Mesenteric fat pad (tissue), 1 donor: Measurements from ENCODE around the gene TM4SF1. TPM values are rescaled to one million over a fixed set of nuclear protein-coding genes. Genes with fewer than 3 reads are reported as not detected.
"Not testable (repeated sequence)": the region's sequence is repeated elsewhere in the genome, so short reads cannot be mapped to it uniquely, and the experiment has no call there.

Source experiments
- DNase-seq: peaks from one replicate; pipeline ENCODE4 v3.0.0-alpha.2; 2020; ENCODE audit warnings: low spot score
- total RNA-seq: library from RNA; stranded (reverse); fragmentation: NEBNext Ultra II Directional; extraction: Animal tissue kit (Norgen Biotek cat#: 25700); gene quantifications from one replicate; pipeline ENCODE4 v1.2.1, GENCODE V29; 2021
- donor health status: DM: yes; HTN: yes; CAD: no.

TM4SF1 gene
- total RNA-seq, 1 donor from 2014 or later, result 87.8 TPM

DNA sequence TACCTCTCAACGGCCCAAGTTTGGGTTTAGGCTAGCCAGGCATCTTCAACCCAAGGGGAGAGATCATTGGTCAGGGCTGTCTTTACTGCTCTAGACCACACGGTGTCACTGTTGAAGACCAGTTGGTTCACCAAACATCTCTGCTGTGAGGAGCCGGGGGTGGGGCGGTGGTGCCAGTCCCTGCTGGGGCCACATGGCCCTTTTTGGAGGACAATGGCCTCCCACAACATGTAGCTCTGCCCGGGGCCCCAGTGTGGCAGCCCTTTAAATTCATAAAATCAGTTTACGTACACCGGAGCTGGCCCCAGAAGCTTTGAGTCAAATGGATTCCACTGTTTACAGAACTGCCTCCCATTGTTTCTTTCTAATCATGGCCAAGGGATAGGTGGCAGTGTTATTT is 24.9 kb downstream of the TM4SF1 start:
- no peak for DNase-seq

DNA sequence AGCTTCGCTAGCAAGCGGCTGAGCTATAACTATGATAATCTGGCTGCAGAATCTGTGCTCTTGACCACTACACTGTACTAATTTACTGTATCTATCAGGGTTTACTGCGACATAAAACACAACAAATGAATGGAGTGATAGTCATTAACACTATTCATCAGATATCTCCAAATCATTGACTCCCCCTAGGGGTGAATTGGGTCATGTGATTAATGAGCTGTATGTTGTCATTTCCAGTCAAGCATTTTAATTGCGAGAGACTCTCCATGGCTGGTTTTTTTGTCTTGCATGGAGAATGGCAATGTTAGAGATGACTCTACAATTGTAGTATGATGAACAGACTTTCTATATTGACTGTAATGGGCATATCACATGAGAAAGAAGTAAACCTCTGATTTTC is 33.5 kb downstream of the TM4SF1 start:
- no peak for DNase-seq

DNA sequence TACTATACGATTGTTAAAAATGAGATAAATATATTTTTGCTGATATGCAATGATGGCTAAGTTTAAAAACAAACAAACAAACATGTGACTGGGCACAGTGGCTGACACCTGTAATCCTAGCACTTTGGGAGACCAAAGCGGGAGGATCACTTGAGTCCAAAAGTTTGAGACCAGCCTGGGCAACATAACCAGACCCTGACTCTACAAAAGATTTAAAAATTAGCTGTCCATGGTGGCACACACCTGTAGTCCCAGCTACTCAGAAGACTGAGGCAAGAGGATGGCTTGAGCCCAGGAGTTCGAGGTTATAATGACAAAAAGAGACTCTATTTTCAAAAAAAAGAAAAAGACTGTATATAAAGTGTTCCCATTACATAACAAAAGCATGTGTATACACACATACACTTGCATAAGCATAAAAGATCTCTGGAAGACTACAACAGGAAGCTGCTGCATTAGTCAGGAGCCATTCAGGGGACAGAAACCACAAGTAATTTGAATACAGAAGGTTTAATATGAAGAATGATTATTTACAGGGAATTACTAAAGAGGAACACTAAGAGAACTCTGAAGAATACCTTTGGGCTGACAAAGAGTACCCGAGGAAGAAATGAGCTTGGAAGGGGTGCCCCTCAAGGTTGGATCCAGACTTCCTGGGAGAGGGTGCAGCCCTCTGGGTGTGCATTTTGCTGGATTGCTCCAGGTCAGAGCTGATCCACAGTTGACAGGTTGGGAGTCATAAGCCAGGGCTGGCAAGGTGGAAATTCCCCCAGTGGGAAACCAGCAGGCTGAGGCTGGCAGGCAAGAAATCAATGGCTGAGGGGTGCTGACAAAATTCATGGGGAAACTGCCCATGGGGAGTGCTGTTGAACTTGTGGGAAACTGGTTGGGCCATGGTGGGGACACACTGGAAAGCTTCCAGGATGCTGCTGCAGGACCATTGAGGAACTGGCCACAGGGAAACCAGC is 34.8 kb downstream of the TM4SF1 start:
- no peak for DNase-seq

DNA sequence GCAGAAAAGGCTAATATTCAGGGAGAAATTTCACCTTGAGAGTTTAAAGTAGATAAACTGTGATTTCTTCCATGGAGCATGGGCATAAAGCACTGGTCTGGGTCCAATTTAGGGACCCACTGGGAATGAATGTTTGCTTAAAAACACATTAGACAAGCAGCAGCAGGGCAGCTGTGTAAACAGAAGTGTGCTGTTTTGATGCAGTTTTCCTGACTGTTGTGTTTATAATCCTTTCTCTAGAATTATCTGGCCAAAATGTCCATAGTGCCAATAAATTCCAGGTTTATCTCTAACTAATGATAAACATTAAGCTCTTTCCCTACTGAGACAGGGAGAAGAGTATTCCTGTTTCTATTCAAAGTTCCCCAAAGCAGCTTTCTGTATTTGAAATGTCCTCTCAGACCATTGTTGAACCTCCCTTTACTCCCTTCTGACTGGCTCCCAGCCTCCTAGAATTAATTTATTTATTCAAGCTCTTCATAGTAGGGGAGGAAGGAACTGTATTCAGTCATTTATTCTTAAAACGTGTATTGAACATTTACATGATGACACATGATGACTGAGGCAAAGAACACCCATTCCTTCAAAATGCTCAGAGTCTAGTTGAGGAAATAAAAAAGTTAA is 37.0 kb downstream of the TM4SF1 start:
- DNase-seq, result no peak

DNA sequence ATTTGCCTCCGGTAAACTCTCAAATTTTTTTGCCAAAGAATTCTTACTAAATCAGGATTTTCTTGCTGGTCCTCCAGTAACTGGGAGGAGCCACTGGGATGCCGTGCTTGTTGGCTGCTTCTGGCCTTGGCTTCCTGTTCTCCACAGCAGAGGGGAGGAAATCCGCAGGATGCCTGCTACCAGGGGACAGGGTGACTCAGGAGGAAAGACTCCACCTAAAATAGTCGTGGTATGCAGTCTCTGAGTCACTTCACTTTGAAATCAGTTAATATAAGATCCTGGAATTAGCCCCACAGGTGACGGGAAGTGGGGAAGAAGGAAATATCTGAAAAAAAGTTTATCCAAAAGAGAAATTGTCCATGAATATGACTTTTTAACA is 37.5 kb downstream of the TM4SF1 start:
- no peak for DNase-seq

DNA sequence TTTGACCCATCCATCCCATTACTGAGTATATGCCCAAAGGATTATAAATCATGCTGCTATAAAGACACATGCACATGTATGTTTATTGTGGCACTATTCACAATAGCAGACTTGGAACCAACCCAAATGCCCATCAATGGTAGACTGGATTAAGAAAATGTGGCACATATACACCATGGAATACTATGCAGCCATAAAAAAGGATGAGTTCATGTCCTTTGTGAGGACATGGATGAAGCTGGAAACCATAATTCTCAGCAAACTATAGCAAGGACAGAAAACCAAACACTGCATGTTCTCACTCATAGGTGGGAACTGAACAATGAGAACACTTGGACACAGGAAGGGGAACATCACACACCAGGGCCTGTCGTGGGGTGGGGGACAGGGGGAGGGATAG is 40.0 kb downstream of the TM4SF1 start:
- DNase-seq, result not testable (repeated sequence)

DNA sequence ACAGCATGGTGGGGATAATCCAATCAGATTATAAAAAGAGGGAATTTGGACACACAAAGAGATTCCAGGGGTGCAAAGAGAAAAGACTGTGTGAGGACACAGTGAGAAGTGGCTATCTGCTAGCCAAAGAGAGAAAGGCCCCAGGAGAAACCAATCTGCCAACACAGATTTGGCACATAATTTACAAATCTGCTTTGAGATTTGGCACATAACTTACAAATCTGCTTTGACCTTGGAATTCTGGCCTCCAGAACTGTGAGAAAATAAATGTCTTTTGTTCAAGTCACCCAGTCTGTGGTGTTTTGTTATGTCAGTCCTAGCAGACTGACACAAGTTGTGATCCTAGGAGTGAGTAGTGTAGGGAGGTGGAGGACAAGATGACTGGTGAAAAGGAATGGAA is 40.5 kb downstream of the TM4SF1 start:
- no peak for DNase-seq

DNA sequence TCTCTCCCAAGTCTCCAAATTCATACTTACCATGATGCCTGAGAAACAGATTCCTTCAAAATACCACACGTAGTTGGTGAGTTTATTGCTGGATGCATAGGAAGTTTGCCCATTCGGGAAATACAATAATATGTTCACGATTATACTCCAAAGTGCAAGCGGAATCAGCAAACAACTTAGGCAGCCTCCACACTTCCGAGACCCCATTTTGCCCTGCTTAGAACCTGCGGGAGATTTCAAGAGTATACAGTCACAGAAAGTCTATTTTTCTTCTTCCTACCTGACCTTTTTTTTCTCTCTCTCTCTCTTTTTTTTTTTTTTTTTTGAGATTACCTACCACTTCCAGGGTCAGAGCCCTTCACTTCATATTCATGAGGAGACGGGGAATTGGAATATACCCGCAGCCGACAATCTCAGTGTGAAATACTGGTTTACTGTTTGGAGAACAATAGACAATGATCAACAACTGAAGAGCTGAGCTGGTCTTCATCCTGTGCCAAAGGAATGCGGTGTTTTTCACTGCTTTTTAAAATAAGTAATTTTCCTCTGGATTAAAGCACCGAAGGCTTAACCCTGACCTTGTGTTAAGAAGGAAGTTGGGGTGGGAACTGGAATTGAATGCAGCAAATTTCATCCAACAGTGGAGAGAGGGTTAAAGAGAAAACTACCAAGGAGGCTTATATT is 44.1 kb downstream of the TM4SF1 start, which contains the start of gene TM4SF18:
TSS of gene TM4SF18 (minus strand) at position 461 of the 684 bp plus-strand sequence. CDS start at position 207, 254 bp downstream.
- no peak for DNase-seq

DNA sequence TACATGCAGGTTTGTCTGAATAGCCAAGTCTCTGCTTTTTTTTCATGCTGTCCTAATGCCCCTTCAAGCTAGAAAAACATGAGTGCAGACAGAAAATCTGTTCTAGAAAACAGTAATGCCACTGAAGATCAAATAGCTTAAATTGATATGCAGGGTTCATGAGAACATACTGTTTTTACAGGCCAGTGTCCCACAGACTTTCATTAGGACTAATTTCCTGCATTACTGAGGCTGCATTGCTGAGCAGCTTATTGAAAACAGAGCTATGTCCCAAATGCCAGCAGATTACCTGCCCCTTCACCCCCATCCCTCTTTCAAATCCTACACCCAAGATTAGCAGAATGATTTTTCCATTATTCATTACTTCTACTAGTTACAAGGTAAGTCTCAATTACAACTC is 44.7 kb downstream of the TM4SF1 start:
- DNase-seq, result no peak

DNA sequence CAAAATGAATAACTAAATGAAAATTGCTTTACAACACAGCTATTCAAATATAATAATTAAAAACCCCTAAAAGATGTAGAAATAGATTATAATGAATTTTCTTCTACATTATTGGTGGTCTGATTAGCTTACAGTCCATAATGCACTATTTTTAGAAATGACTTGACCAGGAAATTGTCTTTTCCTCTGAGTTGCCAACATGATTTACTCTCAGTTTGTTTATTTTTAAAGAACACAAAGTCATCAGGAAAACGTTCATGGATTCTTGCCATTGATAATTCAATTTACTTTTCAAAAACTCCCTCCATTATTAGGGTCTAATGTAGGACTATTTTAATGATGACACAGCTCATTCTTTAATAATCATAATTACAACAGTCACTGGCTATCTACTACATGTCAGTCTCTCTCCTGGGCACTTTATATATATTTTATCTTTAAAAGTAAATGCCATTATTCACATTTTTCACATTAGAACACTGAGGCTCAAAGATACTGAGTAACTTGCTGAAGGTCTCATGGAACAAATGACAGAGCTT is 45.2 kb downstream of the TM4SF1 start:
- DNase-seq, result no peak

DNA sequence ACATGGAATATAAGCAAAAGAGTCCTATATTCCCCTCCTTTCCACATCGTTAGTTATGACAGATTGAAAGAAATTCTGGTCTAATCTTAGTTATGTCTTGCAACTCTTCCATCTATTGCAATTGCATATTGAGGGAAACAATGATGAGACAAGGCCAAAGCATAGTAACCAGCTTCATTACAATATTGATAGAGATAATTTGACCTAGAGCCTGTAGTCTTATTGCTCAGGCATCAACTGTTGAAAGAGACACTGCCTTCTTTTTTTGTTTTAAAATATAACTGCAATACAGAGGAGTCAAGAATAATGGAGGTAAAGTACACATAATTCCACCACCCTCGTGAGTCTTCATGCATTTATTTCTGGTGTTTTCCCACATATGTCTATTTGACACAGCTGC is 46.1 kb downstream of the TM4SF1 start:
- no peak for DNase-seq

DNA sequence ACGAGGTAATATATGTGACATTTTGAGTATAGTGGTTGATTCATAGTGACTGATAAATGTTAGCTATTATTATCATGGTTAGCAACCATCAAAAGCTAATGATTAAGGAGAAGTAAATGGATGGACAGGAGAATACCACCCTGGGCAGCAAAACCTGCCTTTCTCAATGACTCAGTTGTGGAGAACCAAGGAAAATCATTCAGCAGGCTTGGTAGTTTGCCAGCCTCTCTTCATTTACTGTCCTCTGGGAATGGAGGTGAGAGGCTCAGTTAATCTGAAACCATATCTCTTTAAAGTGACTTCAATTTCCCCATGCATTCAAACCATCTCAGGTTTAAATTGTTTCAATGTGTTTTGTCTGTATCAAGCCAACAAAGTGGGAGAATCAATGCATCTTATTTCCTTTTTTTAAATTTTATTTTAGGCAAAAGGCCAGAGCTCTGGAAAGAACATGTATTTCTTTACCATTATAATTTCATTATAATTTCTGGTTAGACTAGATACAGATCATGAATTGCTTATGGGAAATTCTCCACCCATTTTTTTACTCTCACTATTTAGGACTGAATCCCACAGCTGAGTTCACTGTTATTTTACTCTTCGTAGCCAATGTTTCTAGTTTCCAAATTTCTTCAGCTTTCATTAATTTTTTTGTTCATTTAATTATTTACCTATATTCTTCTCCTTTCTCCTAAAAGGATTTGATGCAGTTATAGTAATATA is 46.7 kb downstream of the TM4SF1 start:
- no peak for DNase-seq

DNA sequence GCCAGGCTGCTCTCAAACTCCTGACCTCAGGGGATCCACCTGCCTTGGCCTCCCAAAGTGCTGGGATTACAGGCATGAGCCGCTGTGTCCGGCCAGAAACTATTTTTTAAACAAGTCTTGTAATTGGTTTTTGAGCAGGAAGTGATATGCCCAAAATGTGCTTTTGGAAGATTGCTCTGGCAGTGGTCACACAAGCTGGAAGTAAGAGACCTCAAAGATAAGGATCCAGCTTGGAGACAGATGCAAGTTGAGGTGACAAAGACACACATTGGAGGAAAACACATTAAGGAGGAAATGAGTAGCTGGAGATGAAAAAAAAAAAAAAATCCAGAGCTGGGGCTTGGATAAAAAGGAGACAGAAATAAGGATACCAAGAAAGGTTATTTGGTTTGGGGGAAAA is 50.3 kb downstream of the TM4SF1 start:
- DNase-seq, result no peak

DNA sequence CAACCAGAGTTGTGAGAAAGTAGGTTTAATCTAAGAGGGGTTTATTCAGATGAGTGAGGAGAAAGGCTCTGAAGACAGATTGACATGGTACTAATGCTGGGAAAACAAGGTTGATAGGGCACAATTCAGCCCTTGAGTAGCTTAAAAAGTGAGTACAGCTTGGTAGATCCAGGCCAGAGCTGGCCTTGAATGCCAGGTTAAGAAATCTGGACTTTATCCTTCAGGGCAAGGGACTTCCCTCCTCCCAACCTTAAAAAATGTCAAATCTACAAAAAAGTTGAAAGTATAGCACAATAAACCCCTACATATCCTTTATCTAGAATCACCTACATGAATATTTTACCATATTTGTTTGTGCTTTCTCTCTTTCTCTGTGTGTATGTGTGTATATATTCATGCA is 51.9 kb downstream of the TM4SF1 start:
- DNase-seq, result no peak

DNA sequence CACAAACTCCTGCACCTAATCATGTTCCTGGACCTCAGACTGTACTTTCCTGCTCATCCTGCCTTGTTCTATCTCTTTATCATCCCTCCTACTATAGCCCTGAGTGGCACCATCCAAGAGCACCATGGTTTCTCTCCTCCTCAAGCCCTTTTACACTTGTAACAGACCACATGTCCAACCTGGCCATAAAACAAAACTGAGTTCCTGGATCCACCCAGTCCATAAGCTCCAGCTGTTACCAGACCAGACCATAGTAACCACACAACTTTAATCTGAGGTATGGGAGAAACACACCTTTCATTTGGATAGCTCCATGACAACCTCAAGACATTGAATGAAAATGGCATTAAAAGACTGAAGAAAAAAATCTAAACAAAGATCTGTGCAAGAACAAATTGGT is 53.1 kb downstream of the TM4SF1 start:
- no peak for DNase-seq

DNA sequence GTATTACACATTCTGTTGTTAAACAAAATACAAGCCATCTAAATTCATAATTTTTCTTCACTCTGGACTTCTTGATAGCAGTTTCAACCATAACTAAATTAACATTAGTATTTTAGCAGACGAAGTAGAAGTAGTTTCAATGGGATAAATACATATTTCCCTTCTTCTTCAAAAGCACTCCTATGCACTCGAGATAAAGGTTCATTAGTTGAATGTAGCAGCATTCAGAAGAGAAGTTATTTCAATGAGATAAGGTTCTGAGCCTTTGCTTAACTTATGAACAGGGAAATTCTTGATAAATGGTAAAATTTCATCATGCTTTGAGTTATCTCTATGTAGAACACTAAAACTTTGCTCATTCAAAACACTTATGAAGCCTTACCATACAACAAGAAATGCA is 55.8 kb downstream of the TM4SF1 start:
- DNase-seq, result no peak

DNA sequence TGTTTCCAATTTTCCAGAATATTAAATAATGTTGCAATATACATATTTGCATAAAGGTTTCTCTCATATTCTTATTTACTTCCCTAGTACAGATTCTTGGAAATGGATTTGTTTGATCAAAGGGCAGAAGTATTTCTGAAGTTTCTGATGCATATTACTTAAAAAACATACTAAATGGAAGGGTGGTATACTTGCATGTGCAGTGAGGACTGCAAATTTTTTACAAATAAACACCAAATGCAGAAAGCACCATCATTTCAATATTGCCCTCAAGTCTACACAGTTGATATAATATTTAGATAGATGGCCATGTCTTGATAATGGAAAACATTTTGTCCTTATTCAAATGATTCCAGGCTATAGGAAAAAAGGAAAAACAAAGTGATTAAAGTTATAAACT is 56.3 kb downstream of the TM4SF1 start:
- DNase-seq, result no peak

DNA sequence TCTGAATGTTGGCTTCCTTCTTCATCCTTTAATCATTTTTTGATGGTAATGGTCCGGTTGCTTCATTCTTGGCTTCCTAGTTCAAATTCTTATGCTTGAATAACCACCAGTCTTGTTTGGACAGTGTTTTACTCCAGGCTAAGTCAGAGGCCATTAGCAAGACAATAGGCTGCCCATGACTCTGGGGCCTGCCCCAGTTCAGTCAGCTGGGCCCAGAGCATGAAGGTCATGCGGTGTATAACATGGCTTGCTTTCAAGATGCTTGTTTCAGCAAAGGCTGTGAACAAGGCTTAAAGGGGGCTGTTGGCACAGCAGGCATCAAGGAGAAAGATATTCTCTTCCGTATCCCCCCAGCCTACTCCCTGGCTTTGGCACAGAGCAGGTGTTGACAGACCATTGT is 57.7 kb downstream of the TM4SF1 start:
- no peak for DNase-seq
